ENCODE data around the gene TXLNA. TPM values are rescaled to one million over a fixed set of nuclear protein-coding genes. Genes with fewer than 3 reads are reported as not detected.

Gene TXLNA
- total RNA-seq, 1 donor from 2014 or later: 65.3 TPM

- Mint-ChIP-seq H3K9me3 (ENCODE audit: unreplicated experiment) (no peaks in the 10 kb centered on the region), H3K27me3 (ENCODE audit: unreplicated experiment) (peaks cover 4% of the 10 kb centered on the region), H3K27ac (ENCODE audit: unreplicated experiment) (no peak overlapping the region), H3K4me3 (ENCODE audit: unreplicated experiment) (peak overlapping the region; percentile 9), H3K4me1 (ENCODE audit: unreplicated experiment) (peaks cover 8% of the 10 kb centered on the region), H3K36me3 (ENCODE audit: low read depth, unreplicated experiment) (no peaks in the 10 kb centered on the region)
- no peak for TF ChIP-seq CTCF (IDR thresholded peaks at IDR 0.05; ENCODE audit: unreplicated experiment)
- no peak for DNase-seq (ENCODE audit: low spot score)
Measured at GRCh38 chr1:32239337-32239736, 59.9 kb downstream of the TXLNA start.

- Mint-ChIP-seq H3K27ac (ENCODE audit: unreplicated experiment) (no peak overlapping the region), H3K4me3 (ENCODE audit: unreplicated experiment) (peak overlapping the region; percentile 88), H3K36me3 (ENCODE audit: low read depth, unreplicated experiment) (no peaks in the 10 kb centered on the region), H3K27me3 (ENCODE audit: unreplicated experiment) (peaks cover 4% of the 10 kb centered on the region), H3K9me3 (ENCODE audit: unreplicated experiment) (no peaks in the 10 kb centered on the region), H3K4me1 (ENCODE audit: unreplicated experiment) (peaks cover 8% of the 10 kb centered on the region)
- no peak for TF ChIP-seq CTCF (IDR thresholded peaks at IDR 0.05; ENCODE audit: unreplicated experiment)
- DNase-seq (ENCODE audit: low spot score): no peak
Measured at GRCh38 chr1:32239790-32240139, 60.3 kb downstream of the TXLNA start.

- Mint-ChIP-seq H3K36me3 (ENCODE audit: low read depth, unreplicated experiment) (no peaks in the 10 kb centered on the region), H3K27ac (ENCODE audit: unreplicated experiment) (peak overlapping the region; percentile 52), H3K4me1 (ENCODE audit: unreplicated experiment) (peaks cover 8% of the 10 kb centered on the region), H3K9me3 (ENCODE audit: unreplicated experiment) (no peaks in the 10 kb centered on the region), H3K27me3 (ENCODE audit: unreplicated experiment) (peaks cover 4% of the 10 kb centered on the region), H3K4me3 (ENCODE audit: unreplicated experiment) (peak overlapping the region; percentile 91)
- TF ChIP-seq CTCF (IDR thresholded peaks at IDR 0.05; ENCODE audit: unreplicated experiment): no peak
- peak; percentile 45 for DNase-seq (ENCODE audit: low spot score)
Measured at GRCh38 chr1:32240140-32240951, 60.9 kb downstream of the TXLNA start.

- Mint-ChIP-seq H3K4me1 (ENCODE audit: unreplicated experiment) (peaks cover 8% of the 10 kb centered on the region), H3K4me3 (ENCODE audit: unreplicated experiment) (peak overlapping the region; percentile 91), H3K36me3 (ENCODE audit: low read depth, unreplicated experiment) (no peaks in the 10 kb centered on the region), H3K9me3 (ENCODE audit: unreplicated experiment) (no peaks in the 10 kb centered on the region), H3K27ac (ENCODE audit: unreplicated experiment) (peak overlapping the region; percentile 18), H3K27me3 (ENCODE audit: unreplicated experiment) (peaks cover 4% of the 10 kb centered on the region)
- TF ChIP-seq CTCF (IDR thresholded peaks at IDR 0.05; ENCODE audit: unreplicated experiment): no peak
- DNase-seq (ENCODE audit: low spot score): peak; percentile 49
Measured at GRCh38 chr1:32241001-32241763, 61.7 kb downstream of the TXLNA start.

Measured in endothelial cell (in vitro differentiated cells).